OCI-LY7 (cell line): ENCODE data around the gene ACOT11. TPM values are rescaled to one million over a fixed set of nuclear protein-coding genes. Genes with fewer than 3 reads are reported as not detected.

Experiments
- BruUV-seq: library from RNA; stranded (reverse); fragments of 400-500 nt; replicated peaks from 2 replicates; lab custom pipeline; 2021; lab: Mats Ljungman, UMichigan
- CTCF ChIA-PET: fragments of 300-600 bp; sonication (Branson Sonifier 250); formaldehyde crosslinking; loops from one replicate; lab custom pipeline; 2022; ENCODE audit warnings: antibody characterized with exemption; ENCODE audit not compliant: unreplicated experiment; lab: Charles Lee
- POLR2A ChIA-PET: fragments of 300-600 bp; sonication (Branson Sonifier 250); formaldehyde crosslinking; loops from one replicate; lab custom pipeline; 2022; ENCODE audit warnings: antibody characterized with exemption; lab: Charles Lee
- DNase-seq: peaks from one replicate; pipeline ENCODE4 v3.0.0-alpha.2; 2015; ENCODE audit warnings: low spot score
- H2AFZ ChIP-seq: fragments of 200-600 bp; sonication (generic), shearing (Covaris generic); 2 replicates; pipeline ENCODE4 v1.6.1; 2014; ENCODE audit warnings: mild to moderate bottlenecking, antibody characterized with exemption, low read length, moderate library complexity
- H3K27ac ChIP-seq: fragments of 200-600 bp; sonication (generic); 2 replicates; pipeline ENCODE4 v1.5.1; 2014; ENCODE audit warnings: mixed run types, low read depth, mild to moderate bottlenecking, moderate library complexity, low read length, inconsistent platforms; ENCODE audit not compliant: poor library complexity, severe bottlenecking
- H3K36me3 ChIP-seq: fragments of 200-600 bp; sonication (generic); 2 replicates; pipeline ENCODE4 v1.6.1; 2014; ENCODE audit warnings: mild to moderate bottlenecking, antibody characterized with exemption, low read length, moderate library complexity, mixed read lengths; ENCODE audit not compliant: insufficient read depth
- H3K4me1 ChIP-seq: fragments of 200-600 bp; sonication (generic); 2 replicates; pipeline ENCODE4 v1.5.1; 2014; ENCODE audit warnings: mild to moderate bottlenecking, low read length; ENCODE audit not compliant: insufficient read depth, poor library complexity, severe bottlenecking
- H3K4me2 ChIP-seq: fragments of 200-600 bp; sonication (generic); 2 replicates; pipeline ENCODE4 v1.6.1; 2014; ENCODE audit warnings: mild to moderate bottlenecking, low read length
- H3K4me3 ChIP-seq: fragments of 200-600 bp; sonication (generic); 2 replicates; pipeline ENCODE4 v1.5.1; 2014; ENCODE audit warnings: mild to moderate bottlenecking, low read depth, low read length; ENCODE audit not compliant: poor library complexity, severe bottlenecking
- H3K79me2 ChIP-seq: fragments of 200-600 bp; sonication (generic); 2 replicates; pipeline ENCODE4 v1.6.1; 2016; ENCODE audit warnings: low read depth, mild to moderate bottlenecking, low read length, moderate library complexity, mixed read lengths; ENCODE audit not compliant: insufficient read depth
- H3K9me2 ChIP-seq: fragments of 200-600 bp; sonication (generic); 2 replicates; pipeline ENCODE4 v1.6.1; 2016; ENCODE audit warnings: mild to moderate bottlenecking, low read length, mixed read lengths; ENCODE audit not compliant: insufficient read depth
- H3K9me3 ChIP-seq: fragments of 200-600 bp; sonication (generic); 2 replicates; pipeline ENCODE4 v1.6.1; 2014; ENCODE audit warnings: mild to moderate bottlenecking, mixed run types, low read length, mixed read lengths
- H4K20me1 ChIP-seq: fragments of 200-600 bp; sonication (generic); 2 replicates; pipeline ENCODE4 v1.6.1; 2014; ENCODE audit warnings: mild to moderate bottlenecking, antibody characterized with exemption, low read length, moderate library complexity, mixed read lengths; ENCODE audit not compliant: insufficient read depth
- EZH2phosphoT487 ChIP-seq: fragments of 200-600 bp; sonication (generic); IDR thresholded peaks from 2 replicates; pipeline ENCODE4 v1.6.1; 2018; ENCODE audit warnings: low read depth, borderline replicate concordance, mild to moderate bottlenecking, mixed run types, antibody characterized with exemption, low read length, moderate library complexity, mixed read lengths
- intact Hi-C: fragments of 100-400 bp; cut with micrococcal nuclease; formaldehyde crosslinking; loops from one replicate; pipeline ENCODE4 v1.10.0; 2022; ENCODE audit not compliant: unreplicated experiment
- total RNA-seq, 2 experiments: library from RNA; depleted of rRNA in 1 of 2; stranded (reverse); fragments of >200 nt in 1 of 2; shearing (Covaris generic) in 1 of 2; gene quantifications; 2 replicates each; pipeline ENCODE4 v1.2.3, GENCODE V29; 2014 to 2022
- TF ChIP-seq, protein P1 (sequence below): fragments of 200-600 bp; sonication (generic); conservative IDR thresholded peaks from 2 replicates; pipeline ENCODE4 v1.5.1; 2014; ENCODE audit warnings: mild to moderate bottlenecking, antibody characterized with exemption, low read length, moderate library complexity, mixed read lengths

ACOT11 gene
- total RNA-seq, 2 experiments from 2014 or later, result not detected

- H4K20me1 ChIP-seq, result no peaks in the 10 kb centered on the region
- no peak overlapping the region for H3K4me3 ChIP-seq
- intact Hi-C loops, result no loop called here
- H3K79me2 ChIP-seq, result no peaks in the 10 kb centered on the region
- BruUV-seq, result no TSS peak
- no peak overlapping the region for H3K4me2 ChIP-seq
- no peaks in the 10 kb centered on the region for H3K4me1 ChIP-seq
- no peaks in the 10 kb centered on the region for H3K9me2 ChIP-seq
- H3K36me3 ChIP-seq, result no peaks in the 10 kb centered on the region
- no peak for DNase-seq
- H3K9me3 ChIP-seq, result no peaks in the 10 kb centered on the region
- no peak overlapping the region for H2AFZ ChIP-seq
- TF ChIP-seq, protein P1, sequence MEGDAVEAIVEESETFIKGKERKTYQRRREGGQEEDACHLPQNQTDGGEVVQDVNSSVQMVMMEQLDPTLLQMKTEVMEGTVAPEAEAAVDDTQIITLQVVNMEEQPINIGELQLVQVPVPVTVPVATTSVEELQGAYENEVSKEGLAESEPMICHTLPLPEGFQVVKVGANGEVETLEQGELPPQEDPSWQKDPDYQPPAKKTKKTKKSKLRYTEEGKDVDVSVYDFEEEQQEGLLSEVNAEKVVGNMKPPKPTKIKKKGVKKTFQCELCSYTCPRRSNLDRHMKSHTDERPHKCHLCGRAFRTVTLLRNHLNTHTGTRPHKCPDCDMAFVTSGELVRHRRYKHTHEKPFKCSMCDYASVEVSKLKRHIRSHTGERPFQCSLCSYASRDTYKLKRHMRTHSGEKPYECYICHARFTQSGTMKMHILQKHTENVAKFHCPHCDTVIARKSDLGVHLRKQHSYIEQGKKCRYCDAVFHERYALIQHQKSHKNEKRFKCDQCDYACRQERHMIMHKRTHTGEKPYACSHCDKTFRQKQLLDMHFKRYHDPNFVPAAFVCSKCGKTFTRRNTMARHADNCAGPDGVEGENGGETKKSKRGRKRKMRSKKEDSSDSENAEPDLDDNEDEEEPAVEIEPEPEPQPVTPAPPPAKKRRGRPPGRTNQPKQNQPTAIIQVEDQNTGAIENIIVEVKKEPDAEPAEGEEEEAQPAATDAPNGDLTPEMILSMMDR, result no peak
- no peak for TF ChIP-seq EZH2phosphoT487
- no peak overlapping the region for H3K27ac ChIP-seq
- ChIA-PET POLR2A (no interaction called here), CTCF (no interaction called here)
Observed at GRCh38 chr1:54649921-54650320, 101.9 kb downstream of the ACOT11 start.

DNA sequence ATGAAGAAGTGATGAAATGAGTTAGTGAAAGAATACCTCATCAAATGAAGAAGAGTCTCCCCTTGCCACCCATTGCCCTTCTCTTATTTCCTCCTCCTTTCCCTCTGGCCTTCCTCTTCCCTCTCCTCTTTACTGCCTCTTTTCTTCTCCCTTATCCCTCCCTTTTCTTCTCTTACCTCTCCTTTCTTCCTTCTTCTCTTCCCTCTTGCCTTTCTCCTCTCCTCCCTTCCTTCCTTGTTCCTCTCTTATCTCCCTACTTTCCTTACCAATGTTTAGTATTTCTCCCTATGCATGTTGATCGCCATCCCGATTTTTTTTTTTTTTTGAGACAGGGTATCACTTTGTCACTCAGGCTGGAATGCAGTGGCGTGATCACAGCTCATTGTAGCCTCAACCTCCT is 102.4 kb downstream of the ACOT11 start:
- Histone ChIP-seq H3K4me2 (no peak overlapping the region), H3K27ac (no peak overlapping the region), H3K36me3 (no peaks in the 10 kb centered on the region), H3K9me3 (no peaks in the 10 kb centered on the region), H3K79me2 (no peaks in the 10 kb centered on the region), H4K20me1 (no peaks in the 10 kb centered on the region), H3K4me3 (no peak overlapping the region), H2AFZ (no peak overlapping the region), H3K4me1 (no peaks in the 10 kb centered on the region), H3K9me2 (no peaks in the 10 kb centered on the region)
- POLR2A ChIA-PET, result no interaction called here
- no peak for DNase-seq
- intact Hi-C loops, result no loop called here
- BruUV-seq, result no TSS peak
- CTCF ChIA-PET, result no interaction called here
- TF ChIP-seq, protein P1, result no peak
- no peak for TF ChIP-seq EZH2phosphoT487

DNA sequence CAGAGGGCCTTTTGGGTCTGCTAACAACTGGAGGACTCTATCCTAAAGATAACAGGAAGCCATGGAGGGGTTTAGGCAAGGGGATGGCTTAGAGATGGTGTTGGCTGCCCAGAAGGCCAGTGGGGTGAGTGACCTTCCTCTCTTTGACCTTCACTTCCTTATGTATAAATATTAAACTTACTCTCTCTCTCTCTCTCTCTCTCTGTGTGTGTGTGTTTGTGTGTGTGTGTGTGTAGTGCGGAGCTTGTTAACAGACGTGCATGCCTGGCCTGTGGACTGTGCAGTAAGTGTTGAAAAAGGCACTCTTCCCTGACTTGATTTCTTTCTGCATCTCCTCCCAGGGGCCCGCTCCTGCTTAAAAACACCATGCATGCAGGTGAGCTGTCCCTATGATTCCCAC is 103.6 kb downstream of the ACOT11 start:
- TF ChIP-seq EZH2phosphoT487, result no peak
- TF ChIP-seq, protein P1, result no peak
- H3K4me1 ChIP-seq, result no peaks in the 10 kb centered on the region
- H2AFZ ChIP-seq, result no peak overlapping the region
- intact Hi-C loops, result no loop called here
- no peaks in the 10 kb centered on the region for H3K9me2 ChIP-seq
- ChIA-PET CTCF (no interaction called here), POLR2A (no interaction called here)
- H3K9me3 ChIP-seq, result no peaks in the 10 kb centered on the region
- H3K4me3 ChIP-seq, result no peak overlapping the region
- no peaks in the 10 kb centered on the region for H3K79me2 ChIP-seq
- no peaks in the 10 kb centered on the region for H4K20me1 ChIP-seq
- no peak overlapping the region for H3K27ac ChIP-seq
- BruUV-seq, result no TSS peak
- no peak overlapping the region for H3K4me2 ChIP-seq
- no peak for DNase-seq
- no peaks in the 10 kb centered on the region for H3K36me3 ChIP-seq
